H54 (cell line): ENCODE measurements around the gene ALPP.
"Not testable (repeated sequence)": the region's sequence is repeated elsewhere in the genome, so short reads cannot be mapped to it uniquely, and the experiment has no call there.

Source experiments
- DNase-seq: peaks from one replicate; pipeline ENCODE4 v3.0.0; 2011; ENCODE audit warnings: low spot score, mixed read lengths; ENCODE audit not compliant: insufficient read length
- FAIRE-seq: peaks from 3 replicates; lab custom pipeline; 2011; peaks lifted over from hg19 to GRCh38; lab: Jason Lieb, UNC
- POLR2A ChIP-seq: IDR thresholded peaks from 2 replicates; pipeline ENCODE4 v1.6.1; 2011; ENCODE audit warnings: low read depth, mild to moderate bottlenecking, low read length

ALPP gene

DNA sequence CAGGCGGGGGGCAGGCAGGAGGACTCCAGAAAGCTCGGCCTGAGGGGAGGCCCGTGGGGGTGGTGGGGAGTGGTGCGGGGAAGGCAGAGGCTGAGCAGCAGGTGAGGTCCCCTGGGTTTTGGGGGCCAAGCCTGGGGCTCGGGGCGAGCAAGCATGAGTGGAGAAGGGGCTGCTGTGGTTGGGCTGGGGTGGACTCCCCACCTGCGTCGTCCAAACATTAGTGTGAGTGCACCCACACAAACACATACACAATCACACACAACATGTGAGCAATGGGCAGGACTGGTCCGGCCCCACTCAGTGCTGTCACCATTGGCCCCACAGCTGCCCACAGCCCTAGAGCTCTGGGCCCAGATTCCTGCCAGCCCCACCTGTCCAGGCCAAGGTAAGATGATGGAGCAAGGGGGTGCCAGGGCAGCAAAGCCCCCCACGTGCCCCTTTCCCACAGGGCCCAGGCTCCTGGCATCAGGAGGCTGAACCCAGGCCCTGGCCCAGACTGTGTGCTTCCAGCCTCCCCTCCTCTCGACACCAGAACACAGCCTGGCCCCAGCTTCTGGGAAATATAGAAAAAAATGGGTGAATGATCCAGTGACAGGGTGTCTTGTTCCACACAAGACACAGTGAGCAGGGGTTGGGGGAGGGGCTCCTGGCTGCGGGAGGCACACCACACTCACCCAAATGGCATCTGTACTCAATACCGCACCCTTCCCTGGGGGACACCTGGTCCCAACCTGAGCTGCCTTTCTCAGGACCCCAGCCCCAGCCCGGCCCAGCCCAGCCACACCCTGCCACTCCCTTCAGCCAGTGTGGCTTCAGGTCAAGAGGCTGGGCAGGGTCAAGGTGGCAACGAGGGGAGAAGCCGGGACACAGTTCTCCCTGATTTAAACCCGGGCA lies 463 bp upstream of the ALPP start:
- no peak for TF ChIP-seq POLR2A
- DNase-seq (no peak), FAIRE-seq (no peak)

- not testable (repeated sequence) for DNase-seq, FAIRE-seq
Observed at GRCh38 chr2:232379610-232380590, 1.3 kb downstream of the ALPP start.

GRCh38 chr2:232381204-232382031 lies 2.9 kb downstream of the ALPP start:
- DNase-seq, FAIRE-seq: not testable (repeated sequence)

DNA sequence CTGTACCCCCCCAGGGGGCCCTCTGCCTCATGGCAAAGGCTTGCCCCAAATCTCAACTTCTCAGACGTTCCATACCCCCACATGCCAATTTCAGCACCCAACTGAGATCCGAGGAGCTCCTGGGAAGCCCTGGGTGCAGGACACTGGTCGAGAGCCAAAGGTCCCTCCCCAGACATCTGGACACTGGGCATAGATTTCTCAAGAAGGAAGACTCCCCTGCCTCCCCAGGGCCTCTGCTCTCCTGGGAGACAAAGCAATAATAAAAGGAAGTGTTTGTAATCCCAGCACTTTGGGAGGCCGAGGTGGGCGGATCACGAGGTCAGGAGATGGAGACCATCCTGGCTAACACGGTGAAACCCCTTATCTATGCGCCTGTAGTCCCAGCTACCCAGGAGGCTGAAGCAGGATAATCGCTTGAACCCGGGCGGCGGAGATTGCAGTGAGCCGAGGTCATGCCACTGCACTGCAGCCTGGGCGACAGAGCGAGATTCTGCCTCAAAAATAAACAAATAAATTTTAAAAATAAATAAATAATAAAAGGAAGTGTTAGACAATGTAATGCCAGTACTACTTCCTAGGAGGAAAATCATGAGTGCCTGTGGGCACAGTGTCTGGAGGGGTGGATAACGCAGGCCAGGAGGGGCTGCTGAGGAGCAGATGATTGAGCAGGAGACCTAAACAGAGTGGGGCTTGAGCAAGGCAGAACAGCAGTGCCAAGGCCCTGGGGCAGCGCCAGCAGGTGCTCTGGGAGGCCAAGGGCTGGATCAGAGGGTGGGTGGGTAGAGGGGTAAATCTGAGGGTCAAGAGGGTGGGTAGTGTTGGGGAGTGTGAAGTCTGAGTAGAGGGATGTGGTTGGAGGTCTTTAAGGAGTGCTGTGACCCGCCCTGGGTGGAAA lies 4.0 kb downstream of the ALPP start:
- DNase-seq (no peak), FAIRE-seq (no peak)
- no peak for TF ChIP-seq POLR2A

GRCh38 chr2:232384466-232384865 lies 5.9 kb downstream of the ALPP start:
- no peak for FAIRE-seq
- TF ChIP-seq POLR2A = no peak
- DNase-seq = no peak

- not testable (repeated sequence) for DNase-seq, FAIRE-seq
Observed at GRCh38 chr2:232385058-232385457, 6.5 kb downstream of the ALPP start.

DNA sequence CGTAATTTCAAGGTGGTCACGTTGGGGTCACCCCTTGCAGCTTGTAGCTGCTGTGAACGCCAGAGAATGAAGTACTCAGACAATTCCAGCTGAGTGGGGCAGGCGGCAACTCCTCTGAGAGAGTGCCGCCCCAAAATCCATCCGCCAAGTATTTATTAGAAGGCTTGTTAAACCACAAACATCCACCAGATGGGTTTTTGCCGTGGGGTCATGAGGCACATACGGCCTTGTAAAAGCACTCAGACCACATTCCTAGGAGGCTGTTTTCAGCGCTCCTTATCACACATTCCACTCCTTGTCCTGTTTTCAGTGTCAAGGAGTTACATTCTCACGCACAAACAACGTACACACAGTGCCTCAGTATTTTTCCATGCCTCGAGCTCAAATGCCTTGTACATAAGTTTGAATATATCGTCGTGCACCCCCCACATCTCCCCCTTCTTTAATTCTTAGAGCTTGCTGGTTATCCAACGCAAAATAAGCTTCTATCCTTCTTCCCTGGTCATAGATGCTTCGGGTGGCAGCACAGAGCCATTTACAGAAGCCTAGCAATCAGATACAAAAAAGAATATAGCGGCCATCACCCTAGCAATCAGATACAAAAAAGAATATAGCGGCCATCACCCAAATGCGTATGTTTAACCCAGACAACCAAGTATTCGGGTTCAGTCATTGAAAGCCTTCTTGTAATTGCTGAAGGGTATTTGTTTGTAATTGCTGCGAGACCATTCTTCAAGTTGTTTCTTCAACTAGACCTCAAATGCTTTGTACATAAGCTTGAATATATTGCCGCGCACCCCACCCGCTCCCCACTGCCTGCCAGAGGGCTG lies 7.3 kb downstream of the ALPP start:
- no peak for TF ChIP-seq POLR2A
- no peak for FAIRE-seq
- no peak for DNase-seq

DNA sequence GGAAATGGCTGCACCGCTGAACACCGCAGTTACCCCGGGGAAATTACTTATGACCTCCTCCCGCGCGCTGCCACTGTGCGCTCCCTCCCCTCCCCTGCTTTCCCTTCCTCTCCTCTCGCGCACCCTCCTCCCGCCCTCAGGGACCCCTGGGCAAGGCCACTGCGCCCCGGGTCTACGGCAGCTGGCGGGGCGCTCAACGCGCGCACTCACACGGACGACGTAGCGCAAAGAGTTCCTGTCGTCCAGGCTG lies 7.9 kb downstream of the ALPP start:
- DNase-seq (no peak), FAIRE-seq (no peak)
- no peak for TF ChIP-seq POLR2A

- TF ChIP-seq POLR2A = no peak
- FAIRE-seq (no peak), DNase-seq (no peak)
Observed at GRCh38 chr2:232386740-232387450, 8.3 kb downstream of the ALPP start.

DNA sequence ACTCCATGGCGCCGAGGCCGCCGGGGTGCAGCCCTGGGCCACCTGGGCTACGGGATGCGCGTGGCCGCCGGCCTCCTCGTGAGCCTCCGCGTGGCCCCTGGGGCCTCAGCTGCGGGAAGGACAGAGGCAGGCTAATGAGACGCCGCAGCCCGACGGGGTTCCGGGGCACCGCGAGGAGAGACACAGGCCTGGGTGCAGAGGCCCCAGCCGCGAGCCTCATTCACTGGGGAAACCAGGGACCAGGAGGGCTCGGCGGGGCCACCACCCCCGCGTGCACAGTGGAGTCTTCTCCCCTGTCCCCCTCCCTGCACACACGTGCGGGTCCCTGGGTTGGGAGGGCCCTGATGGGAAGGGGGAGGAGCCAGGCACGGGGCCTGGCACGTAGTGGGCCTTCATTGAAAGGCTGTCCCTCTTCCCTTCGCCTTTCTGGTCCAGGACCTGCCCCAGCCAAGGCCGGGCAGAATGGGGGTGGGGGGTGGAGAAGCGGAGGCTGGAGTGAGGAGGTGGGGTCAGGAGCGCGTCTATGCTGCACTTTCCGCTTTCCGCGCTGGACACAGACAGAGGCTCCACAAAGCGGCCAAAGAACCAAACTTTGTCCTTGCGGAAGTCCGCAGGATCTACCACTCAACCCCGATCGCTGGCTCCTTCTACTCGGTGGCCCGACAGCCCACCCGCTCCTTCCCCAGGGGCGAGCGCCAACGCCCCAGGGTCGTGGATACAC lies 9.1 kb downstream of the ALPP start:
- FAIRE-seq (no peak), DNase-seq (no peak)
- TF ChIP-seq POLR2A = no peak

DNA sequence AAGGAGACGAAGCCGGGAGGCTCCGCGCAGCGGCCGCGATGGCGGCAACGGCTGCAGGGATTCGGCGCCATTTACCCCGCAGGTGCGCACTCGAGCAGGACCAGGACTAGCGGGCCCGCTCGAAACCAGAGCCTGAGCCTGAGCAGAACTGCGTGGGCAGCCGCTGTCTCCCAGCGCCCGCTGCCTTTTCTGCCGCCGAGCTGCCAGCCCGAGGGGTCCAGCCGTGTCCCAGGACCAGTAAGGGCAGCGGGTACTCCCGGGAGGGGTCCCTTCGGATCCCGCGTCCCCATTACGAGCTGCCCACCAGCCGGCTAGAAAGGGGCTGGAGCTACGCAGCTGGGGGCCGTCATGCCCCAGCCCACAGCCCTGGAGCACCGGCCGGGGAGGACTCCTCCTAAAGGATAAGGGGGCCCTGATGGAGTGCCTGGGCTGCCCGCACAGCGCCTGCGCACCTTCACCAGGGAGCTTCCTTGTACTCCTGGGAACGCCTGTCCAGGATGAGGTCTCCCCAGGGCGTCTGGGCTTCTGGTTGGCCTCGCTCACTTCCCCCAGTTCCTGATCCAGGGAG lies 9.9 kb downstream of the ALPP start:
- no peak for TF ChIP-seq POLR2A
- FAIRE-seq = no peak
- DNase-seq = no peak
